GM21786 (cell line): ENCODE data around the gene PRC1.
"Not testable (repeated sequence)": the region's sequence is repeated elsewhere in the genome, so short reads cannot be mapped to it uniquely, and the experiment has no call there.

ENCODE experiments used
- ATAC-seq: cut with Tn5 transposase; IDR thresholded peaks from one replicate; pipeline ENCODE4 v1.9.1; 2021; ENCODE audit not compliant: unreplicated experiment

The PRC1 gene

GRCh38 chr15:90934949-90935751 lies 59.2 kb downstream of the PRC1 start, which contains the start of gene UNC45A:
Gene UNC45A (plus strand): TSS chr15:90935285. CDS start chr15:90935325, 40 bp downstream.
- peak; percentile 62 for ATAC-seq

DNA sequence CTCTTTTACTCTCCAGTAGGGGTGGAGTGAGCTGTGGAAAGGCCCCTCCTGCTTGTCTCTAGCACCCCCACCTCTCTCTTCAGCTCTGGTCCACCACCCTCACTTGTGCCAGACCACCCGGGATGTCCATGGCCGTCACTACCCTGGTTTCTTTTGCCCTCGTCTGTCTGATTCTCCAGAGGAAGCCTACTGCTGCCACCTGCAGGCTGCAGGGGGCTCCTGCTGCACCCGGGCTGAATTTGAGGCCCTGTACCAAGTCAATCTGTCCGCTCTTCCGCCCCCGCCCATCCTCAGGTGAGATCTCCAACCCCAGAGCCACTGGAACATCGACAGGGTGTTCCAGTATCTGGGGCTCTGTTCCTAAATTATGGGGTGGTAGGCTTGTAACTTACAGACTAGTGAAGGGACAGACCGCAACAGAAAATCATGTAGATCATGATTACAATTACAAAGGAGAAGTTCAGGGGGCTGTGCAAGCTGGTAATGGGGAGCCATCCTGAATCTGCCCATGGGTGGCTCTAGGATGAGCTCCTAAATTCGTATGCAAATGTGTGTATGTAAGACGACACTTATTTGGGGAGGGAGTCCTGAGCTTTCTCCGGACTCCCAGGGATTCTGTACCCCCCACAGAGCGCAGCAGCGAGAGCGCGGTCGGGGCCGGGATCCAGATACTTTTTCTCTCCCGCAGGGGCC lies 59.9 kb downstream of the PRC1 start:
- peak; percentile 29 for ATAC-seq

- no peak for ATAC-seq
Measured at GRCh38 chr15:90933301-90933700, 61.0 kb downstream of the PRC1 start.

- no peak for ATAC-seq
Measured at GRCh38 chr15:90932660-90932991, 61.7 kb downstream of the PRC1 start.

DNA sequence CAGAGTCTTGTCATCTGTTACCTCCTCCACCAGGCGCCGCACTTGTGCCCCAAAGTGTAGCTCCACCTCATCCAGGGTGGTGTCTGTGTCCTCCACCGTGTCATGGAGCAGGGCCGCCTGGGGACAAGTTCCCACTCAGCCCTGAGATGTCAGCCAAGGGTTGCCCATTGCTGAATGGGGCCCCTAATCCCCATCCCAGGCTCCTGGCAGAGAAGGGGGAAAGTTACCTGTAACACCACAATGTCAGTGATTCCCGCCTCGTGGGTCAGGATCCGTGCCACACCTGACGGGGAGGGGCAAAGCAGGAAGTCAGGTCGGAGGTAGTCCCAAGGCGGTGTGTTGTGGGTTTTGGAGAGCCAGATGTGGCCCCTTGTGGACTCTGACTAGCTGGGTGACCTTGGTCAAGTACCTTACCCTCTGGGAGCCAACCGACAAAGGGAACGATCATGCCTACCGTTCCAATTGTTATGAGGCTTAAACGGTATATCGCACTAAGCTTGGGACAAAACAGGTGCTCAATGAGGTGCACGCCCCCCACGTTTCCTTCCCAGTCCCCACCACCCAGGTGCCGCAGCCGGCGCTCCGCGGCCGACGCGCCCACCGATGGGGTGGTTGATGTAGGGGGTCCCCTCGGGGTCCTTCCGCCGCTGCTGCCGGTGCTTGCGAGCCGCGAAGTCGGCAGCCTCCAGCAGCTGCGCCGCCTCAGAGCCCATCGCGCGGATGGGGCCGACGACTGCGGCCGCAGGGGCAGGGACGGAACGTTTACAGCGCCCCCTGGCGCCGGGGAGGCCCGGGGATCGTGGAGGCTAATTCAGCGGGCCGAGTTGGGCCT lies 62.3 kb downstream of the PRC1 start, which contains the start of gene HDDC3:
HDDC3 (minus strand) TSS at position 722 of the 832 bp plus-strand sequence; CDS start at position 713, 9 bp downstream.
- ATAC-seq = peak; percentile 58

DNA sequence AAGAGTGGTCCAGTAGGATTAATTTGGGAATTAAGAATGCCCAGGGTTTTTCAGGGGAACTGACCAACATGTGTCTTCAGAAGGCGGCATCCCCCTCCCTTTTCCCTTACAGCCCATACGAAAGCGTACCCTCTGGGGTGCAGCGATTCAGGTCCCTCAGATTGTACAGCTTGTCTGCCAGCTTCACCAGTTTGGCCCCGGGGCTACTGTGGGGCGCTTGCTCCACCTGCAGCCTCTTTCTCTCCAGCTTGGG lies 62.8 kb downstream of the PRC1 start:
- ATAC-seq = no peak

- no peak for ATAC-seq
Measured at GRCh38 chr15:90930861-90931574, 63.3 kb downstream of the PRC1 start.

DNA sequence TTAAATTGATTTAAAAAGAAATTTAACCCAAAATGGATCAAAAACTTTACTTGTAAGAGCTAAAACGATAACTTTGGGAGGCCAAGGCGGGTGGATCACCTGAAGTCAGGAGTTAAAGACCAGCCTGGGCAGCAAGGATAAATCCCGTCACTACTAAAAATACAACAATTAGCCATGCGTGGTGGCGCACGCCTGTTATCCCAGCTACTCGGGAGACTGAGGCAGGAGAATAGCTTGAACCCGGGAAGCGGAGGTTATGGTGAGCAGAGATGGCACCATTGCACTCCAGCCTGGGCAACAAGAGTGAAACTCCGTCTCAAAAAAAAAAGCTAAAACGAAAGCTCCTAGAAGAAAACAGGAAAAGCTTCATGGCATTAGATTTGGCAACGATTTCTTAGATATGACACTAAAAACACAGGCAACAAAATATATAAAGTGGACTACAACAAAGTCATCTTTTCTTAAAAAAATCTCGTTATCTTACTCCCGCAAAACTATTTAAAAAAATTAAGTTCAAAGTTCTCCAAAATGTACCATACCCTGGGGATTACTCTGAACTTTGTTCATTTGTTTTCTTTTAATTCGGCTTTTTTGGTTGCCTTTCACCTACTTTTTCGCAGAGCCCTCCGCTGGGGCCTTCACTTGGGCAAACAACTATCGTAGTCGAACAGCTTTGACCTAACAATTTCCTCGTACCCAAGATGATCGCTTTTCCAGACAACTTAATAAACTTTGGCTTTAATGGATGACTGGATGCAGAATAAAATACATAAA lies 64.9 kb downstream of the PRC1 start:
- ATAC-seq = no peak

- not testable (repeated sequence) for ATAC-seq
Measured at GRCh38 chr15:90928106-90928505, 66.2 kb downstream of the PRC1 start.

DNA sequence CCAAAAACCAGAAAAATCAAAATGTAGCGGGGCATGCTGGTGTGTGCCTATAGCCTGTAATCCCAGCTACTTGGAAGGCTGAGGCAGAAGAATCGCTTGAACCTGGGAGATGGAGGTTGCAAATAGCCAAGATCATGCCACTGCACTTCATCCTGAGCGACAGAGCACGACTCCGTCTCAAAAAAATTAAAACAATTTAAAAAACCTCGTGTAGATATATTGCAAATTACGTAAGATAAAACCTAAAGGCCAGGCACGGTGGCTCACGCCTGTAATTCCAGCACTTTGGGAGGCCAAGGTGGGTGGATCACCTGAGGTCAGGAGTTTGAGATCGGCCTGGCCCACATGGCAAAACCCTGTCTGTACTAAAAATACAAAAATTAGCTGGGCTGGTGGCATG lies 67.6 kb downstream of the PRC1 start:
- not testable (repeated sequence) for ATAC-seq

GRCh38 chr15:90924375-90924774 lies 70.0 kb downstream of the PRC1 start:
- peak; percentile 68 for ATAC-seq

DNA sequence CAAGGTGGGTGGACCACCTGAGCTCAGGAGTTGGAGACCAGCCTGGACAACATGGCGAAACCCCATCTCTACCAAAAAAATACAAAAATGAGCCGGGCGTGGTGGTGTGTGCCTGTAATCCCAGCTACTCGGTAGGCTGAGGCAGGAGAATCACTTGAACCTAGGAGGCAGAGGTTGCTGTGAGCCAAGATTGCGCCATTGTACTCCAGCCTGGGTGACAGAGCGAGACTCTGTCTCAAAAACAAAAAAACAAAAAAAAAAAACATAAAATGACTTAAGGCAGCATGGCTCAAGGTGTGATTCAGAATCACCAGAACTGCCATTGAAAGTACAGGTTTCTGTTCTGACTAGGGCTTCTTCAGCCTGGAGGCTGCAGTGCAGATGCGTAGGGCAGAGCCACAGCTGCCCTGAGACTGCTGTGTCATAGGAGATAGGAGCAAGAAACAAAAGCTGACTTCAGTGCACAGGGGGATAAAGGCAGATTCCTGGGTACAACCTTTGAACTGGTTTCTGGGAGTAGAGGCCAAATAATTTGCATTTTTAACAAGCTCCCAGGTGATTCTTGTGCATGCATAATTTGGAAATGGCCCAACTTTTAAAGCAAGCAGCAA lies 71.5 kb downstream of the PRC1 start:
- ATAC-seq = peak; percentile 88

DNA sequence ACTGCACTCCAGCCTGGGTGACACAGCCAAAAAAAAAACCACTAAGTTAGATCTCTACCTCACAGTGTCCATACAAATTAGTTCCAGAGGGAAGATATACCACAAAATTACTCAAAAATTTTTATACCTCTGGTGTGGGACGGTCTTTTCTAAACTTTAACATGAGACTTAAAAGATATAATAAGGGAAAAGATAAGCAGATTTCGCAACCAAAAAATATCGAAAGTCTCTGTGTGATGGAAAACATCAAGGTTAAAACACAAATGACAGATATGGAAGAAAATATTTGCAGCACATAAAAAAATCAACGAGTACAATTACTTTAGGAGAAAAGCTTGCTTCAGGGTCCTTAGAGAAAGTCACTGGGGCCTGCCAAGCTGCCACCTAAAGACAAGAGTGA lies 72.4 kb downstream of the PRC1 start:
- no peak for ATAC-seq

- ATAC-seq = no peak
Measured at GRCh38 chr15:90918835-90919234, 75.5 kb downstream of the PRC1 start.

GRCh38 chr15:90918034-90918788 lies 76.1 kb downstream of the PRC1 start:
- ATAC-seq = no peak

- ATAC-seq = no peak
Measured at GRCh38 chr15:90917569-90917968, 76.8 kb downstream of the PRC1 start.

- ATAC-seq = no peak
Measured at GRCh38 chr15:90916461-90916860, 77.9 kb downstream of the PRC1 start.
